ENCODE data around the gene EPN2. TPM values are rescaled to one million over a fixed set of nuclear protein-coding genes. Genes with fewer than 3 reads are reported as not detected.

EPN2 gene
- total RNA-seq, 1 donor from 2014 or later = 78.4 TPM

GRCh38 chr17:19304209-19304608 is 67.0 kb downstream of the EPN2 start:
- intact Hi-C loops (cut with DNase I) = no loop called here
- DNase-seq (ENCODE audit: low spot score) = peak; percentile 88

- DNase-seq (ENCODE audit: low spot score) = no peak
- intact Hi-C loops (cut with DNase I) = no loop called here
Observed at GRCh38 chr17:19304751-19305150, 67.6 kb downstream of the EPN2 start.

DNA sequence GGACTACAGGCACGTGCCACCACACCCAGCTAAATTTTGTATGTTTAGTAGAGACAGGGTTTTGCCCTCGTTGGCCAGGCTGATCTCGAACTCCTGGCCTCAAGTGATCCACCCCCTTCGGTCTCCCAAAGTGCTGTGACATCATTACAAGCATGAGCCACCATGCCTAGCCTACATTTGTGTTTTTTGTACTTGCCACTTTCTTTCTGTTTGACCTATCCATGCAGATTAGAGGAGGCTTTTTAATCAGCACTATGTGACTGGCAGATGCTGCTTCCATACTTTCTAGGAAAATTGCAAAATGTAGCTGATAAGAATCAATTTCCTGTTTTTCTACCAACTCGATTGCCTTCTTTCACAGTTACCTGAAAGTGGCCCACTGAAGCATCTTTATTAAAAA is 68.1 kb downstream of the EPN2 start:
- DNase-seq (ENCODE audit: low spot score) = no peak

DNA sequence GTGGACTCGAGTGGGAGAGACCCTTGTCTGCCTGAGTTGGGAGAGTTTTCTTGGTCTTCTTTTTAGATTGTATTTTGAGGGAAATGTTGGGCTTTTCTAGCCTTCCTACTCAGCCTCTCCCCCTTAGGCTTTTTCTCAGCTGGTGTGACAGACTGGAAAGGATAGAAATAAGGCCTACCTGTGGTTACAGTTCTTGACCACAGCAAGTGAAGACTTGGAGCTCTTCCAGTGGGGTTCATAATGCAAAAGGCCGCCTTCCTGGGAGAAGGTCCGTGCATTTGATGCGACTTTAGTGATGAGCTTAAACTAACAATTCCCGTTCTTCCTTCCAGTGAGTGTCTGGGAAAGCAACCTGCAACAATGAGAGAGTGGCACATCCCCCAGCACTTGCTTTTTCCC is 68.6 kb downstream of the EPN2 start:
- intact Hi-C loops (cut with DNase I) = no loop called here
- DNase-seq (ENCODE audit: low spot score) = no peak

More for the DNA sequence above, 68.1 kb downstream of the EPN2 start:
- intact Hi-C loops (cut with DNase I) = no loop called here

- intact Hi-C loops (cut with DNase I) = no loop called here
- no peak for DNase-seq (ENCODE audit: low spot score)
Observed at GRCh38 chr17:19306160-19307111, 69.3 kb downstream of the EPN2 start.

DNA sequence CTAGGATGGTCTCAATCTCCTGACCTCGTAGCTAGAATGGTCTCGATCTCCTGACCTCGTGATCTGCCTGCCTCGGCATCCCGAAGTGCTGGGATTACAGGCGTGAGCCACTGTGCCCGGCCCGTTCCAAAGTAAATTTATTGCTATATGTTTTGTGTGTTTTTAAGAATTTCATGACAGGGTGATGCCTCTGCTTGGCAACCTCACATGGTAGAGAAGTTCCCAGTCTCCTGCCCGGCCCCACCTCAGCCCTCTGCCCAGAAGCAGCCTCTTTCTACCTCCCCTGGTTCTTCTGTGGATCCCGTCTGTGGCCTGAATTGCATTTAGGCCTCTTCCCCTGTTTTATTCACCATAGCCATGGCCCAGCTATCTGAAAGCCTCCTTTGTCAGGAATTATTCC is 70.4 kb downstream of the EPN2 start:
- DNase-seq (ENCODE audit: low spot score) = no peak
- intact Hi-C loops (cut with DNase I) = no loop called here

DNA sequence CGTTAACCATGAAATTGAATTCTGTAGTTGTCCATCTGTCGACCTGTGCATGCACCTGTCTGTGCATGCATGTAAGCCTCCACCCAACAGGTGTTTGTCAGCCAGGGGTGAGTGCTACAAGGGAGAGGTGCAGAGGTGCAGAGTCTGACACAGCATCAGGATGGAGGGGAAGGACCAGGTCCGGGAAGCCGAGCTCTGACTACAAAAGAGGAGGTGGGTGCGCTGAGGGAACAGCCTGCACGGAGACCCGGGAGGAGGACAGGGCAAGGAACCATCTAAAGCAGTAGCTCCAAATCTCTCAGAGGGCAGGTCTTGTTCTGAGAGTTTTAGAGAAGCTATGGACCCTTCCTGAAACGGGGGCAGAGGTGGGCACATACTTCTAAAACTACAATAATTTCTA is 71.2 kb downstream of the EPN2 start:
- no peak for DNase-seq (ENCODE audit: low spot score)
- intact Hi-C loops (cut with DNase I) = no loop called here

- no peak for DNase-seq (ENCODE audit: low spot score)
- intact Hi-C loops (cut with DNase I) = no loop called here
Observed at GRCh38 chr17:19309701-19310100, 72.5 kb downstream of the EPN2 start.

- no peak for DNase-seq (ENCODE audit: low spot score)
- intact Hi-C loops (cut with DNase I) = no loop called here
Observed at GRCh38 chr17:19310151-19310550, 73.0 kb downstream of the EPN2 start.

DNA sequence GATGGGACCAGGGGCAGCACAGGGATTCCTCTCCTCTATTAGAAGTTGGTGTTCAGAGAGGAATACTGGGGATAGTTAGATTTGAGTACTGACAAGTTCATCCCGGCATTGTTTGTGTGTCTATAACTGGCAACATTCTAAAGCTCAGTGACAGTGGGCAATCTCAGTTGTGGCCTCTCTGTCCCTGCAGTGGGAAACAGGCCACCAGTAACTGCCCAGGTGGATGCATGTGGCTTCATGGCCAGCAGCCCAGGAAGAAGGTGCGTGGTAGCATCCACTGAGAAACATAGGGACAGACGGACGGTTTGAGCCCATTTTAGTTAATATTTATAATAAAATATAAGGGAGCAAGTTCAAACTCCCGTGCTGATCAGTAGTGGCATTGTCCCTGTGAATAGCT is 73.8 kb downstream of the EPN2 start:
- no peak for DNase-seq (ENCODE audit: low spot score)

DNA sequence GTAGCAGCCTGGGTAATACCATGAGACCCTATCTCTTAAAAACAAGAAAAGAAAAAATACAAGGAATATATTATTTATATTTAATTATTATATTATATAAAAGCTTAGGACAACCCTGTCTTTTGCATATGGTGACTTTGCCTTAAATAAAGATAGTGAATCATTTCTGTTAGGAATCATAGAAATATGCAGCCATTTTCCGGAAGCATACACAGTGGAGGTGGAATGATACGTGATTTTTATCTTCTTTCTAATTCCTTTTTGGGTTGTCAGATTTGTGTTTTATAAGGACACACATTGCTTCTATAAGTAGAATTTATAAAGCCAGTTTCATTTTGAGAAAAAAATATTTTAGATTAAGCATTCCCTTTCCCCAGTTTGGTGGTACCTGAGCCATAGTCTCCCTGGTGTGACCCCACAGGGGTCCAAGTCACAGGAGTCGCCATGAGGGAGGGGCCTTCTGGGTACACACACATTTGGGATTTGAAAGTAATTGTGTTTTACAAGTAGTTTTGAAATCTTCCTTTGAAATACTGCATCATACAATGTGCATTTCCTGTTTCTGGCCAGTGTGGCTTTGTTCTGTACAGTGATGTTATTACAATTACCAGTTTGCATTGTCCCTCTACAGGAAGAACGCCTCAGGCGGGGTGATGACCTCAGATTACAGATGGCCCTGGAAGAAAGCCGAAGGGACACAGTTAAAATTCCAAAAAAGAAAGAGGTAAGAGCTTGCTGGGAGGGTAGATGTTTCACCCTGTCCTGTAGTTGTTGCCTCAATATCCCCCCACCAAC is 74.5 kb downstream of the EPN2 start:
- intact Hi-C loops (cut with DNase I) = no loop called here
- no peak for DNase-seq (ENCODE audit: low spot score)

More for the DNA sequence above, 73.8 kb downstream of the EPN2 start:
- intact Hi-C loops (cut with DNase I) = no loop called here

GRCh38 chr17:19312406-19312805 is 75.2 kb downstream of the EPN2 start:
- no peak for DNase-seq (ENCODE audit: low spot score)
- intact Hi-C loops (cut with DNase I) = no loop called here

GRCh38 chr17:19313066-19313745 is 76.0 kb downstream of the EPN2 start:
- intact Hi-C loops (cut with DNase I) = no loop called here
- no peak for DNase-seq (ENCODE audit: low spot score)

DNA sequence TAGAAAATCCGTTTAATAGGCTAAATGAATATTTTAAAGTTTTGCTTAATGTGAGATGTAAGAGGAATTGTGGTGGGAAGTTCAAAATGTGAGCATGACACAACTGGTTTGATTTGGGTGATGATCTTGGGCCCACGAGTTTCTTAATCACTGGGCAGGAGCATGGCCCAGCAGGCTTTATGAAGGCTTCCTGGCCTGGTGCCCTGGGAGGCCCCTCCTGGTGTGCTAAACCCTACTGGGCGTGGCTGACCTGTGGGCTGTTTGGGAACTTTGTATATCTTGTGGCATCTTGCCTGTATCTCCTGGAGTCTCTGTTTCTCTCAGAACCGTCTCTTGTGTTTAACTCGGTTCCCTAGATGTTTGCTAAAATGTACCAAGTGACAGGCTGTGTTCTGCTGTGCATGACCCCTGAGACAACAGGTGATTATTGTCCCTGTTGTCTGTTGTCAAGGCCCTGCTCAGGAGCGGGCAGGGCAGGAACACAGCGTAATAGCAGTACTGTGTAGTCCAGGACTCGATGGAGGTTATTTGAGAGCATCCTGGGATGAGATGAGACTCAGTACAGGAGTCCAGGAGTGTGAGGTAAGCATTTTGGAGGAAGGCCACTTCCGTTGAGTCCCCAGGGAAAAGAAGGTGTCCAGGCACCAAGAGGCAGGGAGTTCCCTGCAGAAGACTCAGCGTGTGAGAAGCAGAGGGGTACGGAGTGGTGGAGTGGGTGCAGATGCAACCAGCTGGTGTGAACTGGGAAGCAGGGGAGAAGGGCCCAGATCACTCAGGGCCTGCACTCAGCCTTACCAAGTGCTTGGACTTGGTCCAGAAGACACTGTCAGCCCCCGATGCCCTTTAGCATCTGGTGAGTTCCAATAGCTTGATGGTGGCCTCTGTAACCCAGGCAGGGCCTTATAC is 76.8 kb downstream of the EPN2 start:
- intact Hi-C loops (cut with DNase I) = no loop called here
- DNase-seq (ENCODE audit: low spot score) = no peak

DNA sequence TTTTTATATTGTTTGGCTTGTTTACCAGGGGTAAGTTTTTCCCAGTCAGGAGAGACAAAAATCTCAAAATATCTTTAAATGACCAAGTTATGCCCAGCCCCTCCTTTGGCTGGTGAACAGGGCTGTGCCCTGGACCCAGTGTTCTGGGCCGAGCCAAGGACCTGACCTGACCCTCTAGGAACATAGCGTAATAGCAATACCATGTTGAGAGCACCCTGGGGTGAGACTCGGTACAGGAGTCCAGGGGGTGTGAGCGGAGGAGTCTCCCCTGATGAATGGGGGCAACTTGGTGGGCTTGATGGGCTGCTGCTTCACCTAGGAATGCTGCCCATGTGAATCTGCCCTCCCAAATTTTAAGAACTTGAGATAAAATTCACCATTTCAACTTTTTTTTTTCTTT is 77.9 kb downstream of the EPN2 start:
- intact Hi-C loops (cut with DNase I) = loop anchor here (5.0 kb wide), 1 partner anchor 43 kb away; no protein-coding TSS in a partner anchor
- DNase-seq (ENCODE audit: low spot score) = no peak

- DNase-seq (ENCODE audit: low spot score) = no peak
- intact Hi-C loops (cut with DNase I) = loop anchor here (5.0 kb wide), 1 partner anchor 45 kb away; no protein-coding TSS in a partner anchor
Observed at GRCh38 chr17:19316761-19317358, 79.7 kb downstream of the EPN2 start.

- intact Hi-C loops (cut with DNase I) = loop anchor here (5.0 kb wide), 1 partner anchor 45 kb away; no protein-coding TSS in a partner anchor
- DNase-seq (ENCODE audit: low spot score) = peak; percentile 87
Observed at GRCh38 chr17:19317359-19318095, 80.4 kb downstream of the EPN2 start.

GRCh38 chr17:19318611-19319010 is 81.4 kb downstream of the EPN2 start:
- no peak for DNase-seq (ENCODE audit: low spot score)
- intact Hi-C loops (cut with DNase I) = loop anchor here (5.0 kb wide), 1 partner anchor 46 kb away; no protein-coding TSS in a partner anchor

Measured in cardiac septum (tissue), 1 donor.